ENCODE data around the gene TMEM59L. TPM values are rescaled to one million over a fixed set of nuclear protein-coding genes. Genes with fewer than 3 reads are reported as not detected.

Gene TMEM59L
- total RNA-seq = 0.11 and 0.37 TPM in 2 replicates

GRCh38 chr19:18612772-18613588, at the start of gene TMEM59L:
TSS of gene TMEM59L (plus strand) at chr19:18612870. CDS start at chr19:18612959, 89 bp downstream.

GRCh38 chr19:18571564-18572344, 40.9 kb upstream of the TMEM59L start, which contains the start of gene UBA52:
TSS of gene UBA52 (plus strand) at chr19:18571857. CDS start at chr19:18573301, 1,444 bp downstream.

GRCh38 chr19:18588611-18589379, 23.9 kb upstream of the TMEM59L start, which contains the start of gene REX1BD:
TSS of gene REX1BD (plus strand) at chr19:18588798. CDS start at chr19:18588802, 4 bp downstream.

GRCh38 chr19:18606281-18607225, 6.1 kb upstream of the TMEM59L start, which contains the start of gene CRLF1:
TSS of gene CRLF1 (minus strand) at chr19:18606799. CDS start at chr19:18606656, 143 bp downstream.

GRCh38 chr19:18636969-18637629, 24.4 kb downstream of the TMEM59L start, which contains the start of gene KLHL26:
TSS of gene KLHL26 (plus strand) at chr19:18637028. CDS start at chr19:18637055, 27 bp downstream.

Other genes with a start within 250 kb of the TMEM59L start
- 82.9 and 265 TPM in 2 replicates for gene GDF15, start 226.7 kb upstream of the TMEM59L start, total RNA-seq
- gene LRRC25, start 215.2 kb upstream of the TMEM59L start, total RNA-seq = 0.11 and 0.25 TPM in 2 replicates
- gene SSBP4, start 193.5 kb upstream of the TMEM59L start, total RNA-seq = 63.0 and 65.4 TPM in 2 replicates
- gene ISYNA1, start 174.7 kb upstream of the TMEM59L start, total RNA-seq = 10.7 and 27.7 TPM in 2 replicates
- gene ELL, start 90.8 kb upstream of the TMEM59L start, total RNA-seq = 15.2 and 16.6 TPM in 2 replicates
- gene FKBP8, start 69.3 kb upstream of the TMEM59L start, total RNA-seq = 160 and 335 TPM in 2 replicates
- gene KXD1, start 55.0 kb upstream of the TMEM59L start, total RNA-seq = 46.0 and 68.0 TPM in 2 replicates
- 425 and 545 TPM in 2 replicates for gene UBA52, start 41.0 kb upstream of the TMEM59L start, total RNA-seq
- gene REX1BD, start 24.1 kb upstream of the TMEM59L start, total RNA-seq = 56.5 and 76.9 TPM in 2 replicates
- 0.11 and 1.00 TPM in 2 replicates for gene CRLF1, start 6.1 kb upstream of the TMEM59L start, total RNA-seq
- 4.5 and 4.6 TPM in 2 replicates for gene KLHL26, start 24.2 kb downstream of the TMEM59L start, total RNA-seq
- 1.7 and 2.1 TPM in 2 replicates for gene CRTC1, start 70.8 kb downstream of the TMEM59L start, total RNA-seq
- 0.11 and 1.1 TPM in 2 replicates for gene COMP, start 178.4 kb downstream of the TMEM59L start, total RNA-seq
- 84.6 and 89.3 TPM in 2 replicates for gene UPF1, start 219.1 kb downstream of the TMEM59L start, total RNA-seq

All from uterine smooth muscle cell (primary cell).